Skeletal muscle satellite cell (primary cell): ENCODE measurements around the gene ICE2.
"Not testable (repeated sequence)": the region's sequence is repeated elsewhere in the genome, so short reads cannot be mapped to it uniquely, and the experiment has no call there.

Source experiments
- H3K27me3 ChIP-seq: 2 replicates; pipeline ENCODE4 v1.7.0; 2013; ENCODE audit warnings: low read length; ENCODE audit not compliant: control insufficient read depth, insufficient read depth
- H3K36me3 ChIP-seq: 2 replicates; pipeline ENCODE4 v1.7.0; 2013; ENCODE audit warnings: mild to moderate bottlenecking, control low read depth, low read length; ENCODE audit not compliant: insufficient read depth
- H3K4me1 ChIP-seq: 2 replicates; pipeline ENCODE4 v1.7.0; 2013; ENCODE audit warnings: low read length; ENCODE audit not compliant: control insufficient read depth, insufficient read depth
- H3K4me2 ChIP-seq: 2 replicates; pipeline ENCODE4 v1.7.0; 2013; ENCODE audit warnings: mild to moderate bottlenecking, low read length
- H3K4me3 ChIP-seq: 2 replicates; pipeline ENCODE4 v1.7.0; 2013; ENCODE audit warnings: low read length
- H3K9ac ChIP-seq: 2 replicates; pipeline ENCODE4 v1.7.0; 2013; ENCODE audit warnings: mild to moderate bottlenecking, low read depth, low read length, moderate library complexity
- H3K9me3 ChIP-seq: replicated peaks from 2 replicates; pipeline ENCODE4 v1.7.0; 2013; ENCODE audit warnings: mild to moderate bottlenecking, control low read depth, low read length

The ICE2 gene

DNA sequence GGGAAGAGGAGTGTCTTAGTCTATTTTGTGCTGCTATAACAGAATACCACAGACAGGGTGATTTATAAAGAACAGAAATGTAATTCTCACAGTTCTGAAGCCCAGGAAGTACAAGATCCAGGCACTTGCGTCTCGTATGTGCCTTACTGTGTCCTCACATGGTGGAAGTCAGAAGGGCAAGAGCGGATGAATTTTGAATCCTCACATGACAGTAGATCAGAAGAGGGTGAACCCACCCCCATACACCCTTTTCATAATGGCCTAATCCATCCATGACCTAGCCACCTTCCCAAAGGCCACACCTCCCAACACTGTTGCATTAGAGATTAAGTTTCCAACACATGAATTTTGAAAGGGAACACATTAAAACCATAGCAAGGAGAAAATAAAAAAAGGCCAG, 62.5 kb downstream of the ICE2 start:
- Histone ChIP-seq H3K4me1 (peaks cover 40% of the 10 kb centered on the region), H3K4me3 (no peak overlapping the region), H3K9me3 (no peaks in the 10 kb centered on the region), H3K9ac (no peak overlapping the region), H3K36me3 (no peaks in the 10 kb centered on the region), H3K27me3 (no peaks in the 10 kb centered on the region), H3K4me2 (no peak overlapping the region)

DNA sequence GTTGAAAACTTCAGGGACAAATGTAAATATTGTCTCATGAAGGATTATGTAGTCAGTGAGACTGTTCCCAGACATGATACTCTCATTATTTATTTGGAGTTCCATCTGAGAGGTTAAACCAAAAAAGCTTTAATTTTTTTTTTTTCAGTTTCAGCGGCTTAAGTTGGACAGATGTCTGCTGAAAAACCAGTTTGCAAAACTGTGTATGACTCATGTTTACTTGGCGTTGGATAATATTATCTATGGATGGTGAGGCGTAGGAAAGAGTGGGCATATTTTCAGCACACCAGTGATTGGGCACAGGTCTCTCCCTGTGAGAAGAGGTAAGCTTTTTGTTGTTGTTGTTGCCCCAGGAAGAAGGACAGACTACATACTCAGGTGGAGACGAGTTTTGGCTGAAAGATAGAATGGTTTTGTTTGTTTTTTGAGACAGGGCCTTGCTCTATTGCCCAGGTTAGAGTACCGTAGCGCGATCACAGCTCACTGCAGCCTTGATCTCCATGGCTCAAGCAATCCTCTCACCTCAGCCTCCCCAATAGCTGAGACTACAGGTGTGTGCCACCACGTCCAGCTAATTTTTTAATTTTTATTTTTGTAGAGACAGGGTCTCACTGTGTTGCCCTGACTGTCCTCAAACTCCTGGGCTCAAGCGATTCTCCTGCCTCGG, 64.8 kb downstream of the ICE2 start:
- Histone ChIP-seq H3K9ac (peak overlapping the region; percentile 1), H3K27me3 (no peaks in the 10 kb centered on the region), H3K36me3 (no peaks in the 10 kb centered on the region)

DNA sequence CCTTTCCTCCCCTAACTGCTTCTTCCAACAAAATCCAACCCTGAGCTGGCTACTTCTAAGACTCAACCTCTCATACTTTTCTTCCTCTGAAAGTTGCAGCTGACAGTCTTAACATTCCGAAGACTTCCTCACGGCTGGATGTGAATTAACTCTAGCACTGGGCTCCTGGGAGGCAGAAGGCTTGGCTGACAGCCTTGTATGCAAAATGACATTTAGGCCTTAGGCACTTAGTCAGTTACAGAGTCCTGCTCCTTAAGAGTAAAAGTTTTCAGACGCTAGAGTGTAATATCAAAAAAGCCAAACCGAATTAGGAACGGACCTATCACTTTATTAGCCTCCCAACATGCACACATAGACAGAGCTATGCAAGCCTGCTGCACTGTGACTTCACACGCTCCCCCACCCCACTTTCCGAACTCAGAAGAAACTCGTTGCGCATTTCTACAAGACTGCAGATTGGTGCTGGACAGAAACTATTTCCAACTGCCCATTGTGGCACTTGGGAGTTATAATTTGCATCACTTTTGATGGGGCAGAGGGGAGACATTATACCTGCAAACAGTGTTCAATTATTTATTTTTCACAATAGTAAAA, 65.6 kb downstream of the ICE2 start:
- Histone ChIP-seq H3K9me3 (no peaks in the 10 kb centered on the region), H3K9ac (peak overlapping the region; percentile 1), H3K27me3 (no peaks in the 10 kb centered on the region), H3K36me3 (no peaks in the 10 kb centered on the region), H3K4me3 (no peak overlapping the region), H3K4me1 (peaks cover 27% of the 10 kb centered on the region), H3K4me2 (peak overlapping the region; percentile 17)

More for the DNA sequence above, 64.8 kb downstream of the ICE2 start:
- Histone ChIP-seq H3K9me3 (no peaks in the 10 kb centered on the region), H3K4me1 (peaks cover 20% of the 10 kb centered on the region), H3K4me3 (no peak overlapping the region), H3K4me2 (peak overlapping the region; percentile 21)

DNA sequence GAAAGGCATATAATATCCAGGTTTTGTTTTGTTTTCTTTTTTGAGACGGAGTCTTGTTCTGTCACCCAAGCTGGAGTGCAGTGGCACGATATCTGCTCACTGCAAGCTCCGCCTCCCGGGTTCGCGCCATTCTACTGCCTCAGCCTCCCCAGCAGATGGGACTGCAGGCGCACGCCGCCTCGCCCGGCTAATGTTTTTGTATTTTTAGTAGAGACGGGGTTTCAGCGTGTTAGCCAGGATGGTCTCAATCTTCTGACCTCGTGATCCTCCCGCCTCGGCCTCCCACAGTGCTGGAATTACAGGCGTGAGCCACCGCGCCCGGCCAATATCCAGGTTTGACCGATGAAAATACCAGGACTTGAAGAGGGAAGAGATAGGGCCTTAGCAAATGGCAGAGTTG, 66.1 kb downstream of the ICE2 start:
- Histone ChIP-seq H3K4me2 (peak overlapping the region; percentile 17), H3K4me1 (peaks cover 32% of the 10 kb centered on the region)
- H3K9me3 ChIP-seq, H3K9ac ChIP-seq, H3K4me3 ChIP-seq, H3K36me3 ChIP-seq, H3K27me3 ChIP-seq: not testable (repeated sequence)

DNA sequence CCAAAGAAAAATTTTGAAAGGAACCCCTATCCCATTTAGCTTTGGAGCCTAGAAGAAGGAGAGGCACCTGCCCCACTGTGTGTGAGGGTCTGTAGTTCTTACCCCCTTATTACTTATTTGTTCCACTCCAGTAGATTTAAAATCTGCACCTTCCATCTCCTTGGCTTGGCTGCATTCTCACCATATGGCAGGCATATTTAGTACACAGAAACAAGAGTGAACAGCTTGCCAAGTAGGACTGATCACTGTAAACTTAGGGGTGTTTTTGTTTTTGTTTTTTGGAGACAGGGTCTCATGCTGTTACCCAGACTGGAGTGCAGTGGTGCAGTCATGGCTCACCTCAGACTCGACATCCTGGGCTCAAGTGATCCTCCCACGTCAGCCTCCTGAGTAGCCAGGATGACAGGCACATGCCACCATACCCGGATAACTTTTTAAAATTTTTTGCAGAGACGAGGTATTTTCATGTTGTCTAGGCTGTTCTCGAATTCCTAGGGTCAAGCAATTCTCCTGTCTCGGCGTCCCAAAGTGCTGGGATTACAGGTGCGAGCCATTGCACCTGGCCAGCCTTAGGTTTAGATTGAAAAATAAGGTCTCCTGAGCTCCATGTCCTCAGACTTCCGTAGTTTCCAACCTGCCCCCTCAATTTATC, 67.0 kb downstream of the ICE2 start:
- Histone ChIP-seq H3K4me3 (no peak overlapping the region), H3K9me3 (no peaks in the 10 kb centered on the region), H3K36me3 (no peaks in the 10 kb centered on the region), H3K9ac (no peak overlapping the region), H3K4me2 (no peak overlapping the region), H3K4me1 (peaks cover 41% of the 10 kb centered on the region), H3K27me3 (no peaks in the 10 kb centered on the region)

DNA sequence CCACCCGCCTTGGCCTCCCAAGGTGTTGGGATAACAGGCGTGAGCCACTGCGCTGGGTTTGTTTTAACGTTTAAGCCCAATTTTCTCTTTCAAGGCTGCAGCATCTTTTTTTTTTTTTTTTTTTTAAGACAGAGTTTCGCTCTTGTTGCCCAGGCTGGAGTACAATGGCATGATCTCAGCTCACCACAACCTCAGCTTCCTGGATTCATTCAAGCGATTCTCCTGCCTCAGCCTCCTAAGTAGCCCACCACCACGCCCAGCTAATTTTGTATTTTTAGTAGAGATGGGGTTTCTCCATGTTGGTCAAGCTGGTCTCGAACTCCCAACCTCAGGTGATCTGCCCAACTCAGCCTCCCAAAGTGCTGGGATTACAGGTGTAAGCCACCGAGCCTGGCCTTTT, 68.6 kb downstream of the ICE2 start:
- H3K9me3 ChIP-seq, H3K4me3 ChIP-seq, H3K9ac ChIP-seq, H3K36me3 ChIP-seq, H3K4me2 ChIP-seq, H3K27me3 ChIP-seq: not testable (repeated sequence)
- peaks cover 50% of the 10 kb centered on the region for H3K4me1 ChIP-seq

DNA sequence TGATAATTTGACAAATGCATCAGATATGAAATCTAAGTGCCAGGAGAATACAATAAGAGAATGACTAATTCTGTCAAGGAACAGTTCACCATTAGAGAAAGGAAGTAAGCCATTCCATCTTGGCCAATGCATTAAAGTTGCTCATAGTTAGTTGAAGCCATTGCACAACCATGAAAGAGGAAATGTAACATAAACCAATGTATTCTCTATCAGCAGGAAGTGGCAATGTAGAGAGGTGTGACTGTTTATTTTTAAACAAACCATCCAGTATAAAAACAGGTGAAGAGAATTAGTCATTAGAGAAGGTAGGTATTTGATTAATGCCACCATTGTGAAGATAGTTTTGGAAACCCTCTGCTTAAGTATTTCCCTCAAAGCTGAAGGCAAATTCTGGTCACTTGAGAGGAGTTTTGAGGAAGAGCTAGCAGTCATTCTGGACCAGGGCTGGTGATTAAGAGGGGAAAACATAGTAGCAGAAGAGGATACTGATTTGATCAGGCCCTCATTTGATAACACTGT, 70.4 kb downstream of the ICE2 start:
- Histone ChIP-seq H3K36me3 (no peaks in the 10 kb centered on the region), H3K27me3 (no peaks in the 10 kb centered on the region), H3K4me1 (peaks cover 40% of the 10 kb centered on the region), H3K4me3 (no peak overlapping the region), H3K9me3 (no peaks in the 10 kb centered on the region), H3K4me2 (peak overlapping the region; percentile 52), H3K9ac (peak overlapping the region; percentile 65)

DNA sequence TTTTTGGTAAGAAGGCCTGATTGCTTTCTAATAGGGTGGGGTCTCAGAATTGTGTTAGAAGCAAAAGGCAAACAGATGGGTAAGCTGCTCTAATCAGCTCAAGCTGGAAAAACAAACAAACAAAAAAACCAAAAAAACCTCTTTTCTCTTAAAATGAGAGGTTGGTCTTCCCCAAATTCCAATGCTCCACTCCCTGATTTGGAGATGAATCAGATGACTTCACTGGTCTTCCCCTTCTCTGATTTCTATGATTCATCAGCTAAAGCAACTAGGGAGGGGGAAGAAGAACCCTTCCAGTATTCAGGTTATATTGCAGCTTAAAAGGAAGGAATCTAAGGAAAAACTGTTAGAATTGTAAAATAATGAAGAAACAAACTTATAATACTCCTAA, 71.5 kb downstream of the ICE2 start:
- H3K9ac ChIP-seq = peak overlapping the region; percentile 65
- H3K4me3 ChIP-seq = no peak overlapping the region
- H3K4me2 ChIP-seq = peak overlapping the region; percentile 52
- peaks cover 44% of the 10 kb centered on the region for H3K4me1 ChIP-seq
- H3K9me3 ChIP-seq = no peaks in the 10 kb centered on the region
- H3K36me3 ChIP-seq = no peaks in the 10 kb centered on the region
- H3K27me3 ChIP-seq = no peaks in the 10 kb centered on the region

DNA sequence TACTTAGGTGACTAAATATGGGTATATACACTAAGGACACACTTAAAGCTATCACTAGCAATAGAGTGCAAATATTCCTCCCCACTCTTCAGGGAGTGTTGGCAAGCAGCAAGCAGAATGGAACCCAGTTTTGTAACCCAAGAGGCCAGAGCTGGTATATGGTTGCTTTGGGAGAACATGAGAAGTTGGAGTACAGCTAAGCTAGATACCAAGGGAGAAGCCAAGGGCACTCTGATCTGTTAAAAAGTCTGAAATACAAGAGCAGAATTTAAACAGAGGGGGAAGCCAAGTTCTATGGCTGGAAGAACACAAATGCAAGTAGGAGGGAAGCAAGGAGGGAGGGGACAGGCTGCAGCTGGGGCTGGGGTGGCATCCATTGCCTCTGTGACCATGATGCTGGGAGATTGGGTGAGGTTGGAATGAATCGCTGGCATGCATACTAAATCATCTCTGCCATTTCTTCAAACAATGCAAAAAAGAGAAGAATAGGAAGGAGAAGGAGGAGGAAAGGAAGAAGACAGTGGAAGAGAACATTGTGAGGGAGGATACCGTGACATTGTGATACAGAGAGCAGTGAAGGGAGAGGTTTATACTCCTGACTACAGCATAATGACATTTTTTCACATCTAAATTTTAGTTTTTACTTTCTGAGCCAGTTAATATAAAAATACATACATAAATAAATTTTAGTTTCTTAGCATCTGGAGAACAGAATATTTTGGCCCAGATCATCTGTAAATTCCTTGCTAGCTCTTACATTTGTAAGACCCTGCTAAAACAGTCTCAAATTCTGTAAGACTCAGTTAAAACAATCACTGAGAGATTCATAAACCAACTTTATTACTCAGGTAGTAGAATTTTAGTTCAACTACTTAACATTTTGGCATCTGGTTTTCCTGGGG, 72.2 kb downstream of the ICE2 start:
- H3K9me3 ChIP-seq = no peaks in the 10 kb centered on the region
- H3K9ac ChIP-seq = peak overlapping the region; percentile 58
- H3K36me3 ChIP-seq = no peaks in the 10 kb centered on the region
- no peak overlapping the region for H3K4me3 ChIP-seq
- H3K4me2 ChIP-seq = peak overlapping the region; percentile 52
- H3K4me1 ChIP-seq = peaks cover 50% of the 10 kb centered on the region
- no peaks in the 10 kb centered on the region for H3K27me3 ChIP-seq

DNA sequence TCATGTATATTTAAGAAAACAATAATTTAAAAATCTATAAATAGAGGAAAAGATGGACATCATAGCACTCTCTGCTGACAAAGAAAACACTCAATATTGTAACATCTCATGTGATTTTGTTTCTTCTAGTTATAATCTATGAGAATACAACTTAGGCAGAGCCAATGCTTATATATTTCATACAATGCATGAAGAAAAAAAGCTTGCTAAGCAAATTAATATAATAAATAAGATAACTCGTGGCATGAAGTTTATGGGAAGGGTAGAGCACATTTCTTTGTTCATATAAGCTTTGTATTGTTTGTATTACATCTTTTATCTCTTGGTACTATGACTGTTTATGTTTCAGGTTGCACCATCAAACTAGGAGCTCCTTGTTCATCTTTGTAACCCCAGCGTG, 73.5 kb downstream of the ICE2 start:
- Histone ChIP-seq H3K27me3 (no peaks in the 10 kb centered on the region), H3K9me3 (no peaks in the 10 kb centered on the region), H3K4me1 (peaks cover 63% of the 10 kb centered on the region), H3K4me3 (no peak overlapping the region), H3K9ac (no peak overlapping the region), H3K4me2 (no peak overlapping the region), H3K36me3 (no peaks in the 10 kb centered on the region)

DNA sequence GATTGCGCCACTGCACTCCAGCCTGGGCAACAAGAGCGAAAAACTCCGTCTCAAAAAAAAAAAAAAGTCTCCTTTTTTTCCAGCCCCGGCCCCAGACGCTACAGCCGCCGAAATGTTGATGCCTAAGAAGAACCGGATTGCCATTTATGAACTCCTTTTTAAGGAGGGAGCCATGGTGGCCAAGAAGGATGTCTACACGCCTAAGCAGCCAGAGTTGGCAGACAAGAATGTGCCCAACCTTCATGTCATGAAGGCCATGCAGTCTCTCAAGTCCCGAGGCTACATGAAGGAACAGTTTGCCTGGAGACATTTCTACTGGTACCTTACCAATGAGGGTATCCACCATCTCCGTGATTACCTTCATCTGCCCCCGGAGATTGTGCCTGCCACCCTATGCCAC, 74.6 kb downstream of the ICE2 start:
- not testable (repeated sequence) for H3K36me3 ChIP-seq, H3K27me3 ChIP-seq, H3K4me3 ChIP-seq, H3K9me3 ChIP-seq, H3K9ac ChIP-seq, H3K4me2 ChIP-seq
- H3K4me1 ChIP-seq = peaks cover 73% of the 10 kb centered on the region
